ENCODE results near the gene MBD5.
A peak's percentile ranks its signal among the peaks of the same experiment; 100 is the strongest.
"Not testable (repeated sequence)": the region's sequence is repeated elsewhere in the genome, so short reads cannot be mapped to it uniquely, and the experiment has no call there.

Gene MBD5

GRCh38 chr2:148543088-148543540 lies 522.2 kb downstream of the MBD5 start:
- not testable (repeated sequence) for H3K36me3 Mint-ChIP-seq; H3K9me3 Mint-ChIP-seq; DNase-seq (ENCODE audit: low spot score in 2 of 2); ATAC-seq; H3K4me3 Mint-ChIP-seq; H3K27ac Mint-ChIP-seq
- H3K4me1 Mint-ChIP-seq = peaks cover 36% of the 10 kb centered on the region

DNA sequence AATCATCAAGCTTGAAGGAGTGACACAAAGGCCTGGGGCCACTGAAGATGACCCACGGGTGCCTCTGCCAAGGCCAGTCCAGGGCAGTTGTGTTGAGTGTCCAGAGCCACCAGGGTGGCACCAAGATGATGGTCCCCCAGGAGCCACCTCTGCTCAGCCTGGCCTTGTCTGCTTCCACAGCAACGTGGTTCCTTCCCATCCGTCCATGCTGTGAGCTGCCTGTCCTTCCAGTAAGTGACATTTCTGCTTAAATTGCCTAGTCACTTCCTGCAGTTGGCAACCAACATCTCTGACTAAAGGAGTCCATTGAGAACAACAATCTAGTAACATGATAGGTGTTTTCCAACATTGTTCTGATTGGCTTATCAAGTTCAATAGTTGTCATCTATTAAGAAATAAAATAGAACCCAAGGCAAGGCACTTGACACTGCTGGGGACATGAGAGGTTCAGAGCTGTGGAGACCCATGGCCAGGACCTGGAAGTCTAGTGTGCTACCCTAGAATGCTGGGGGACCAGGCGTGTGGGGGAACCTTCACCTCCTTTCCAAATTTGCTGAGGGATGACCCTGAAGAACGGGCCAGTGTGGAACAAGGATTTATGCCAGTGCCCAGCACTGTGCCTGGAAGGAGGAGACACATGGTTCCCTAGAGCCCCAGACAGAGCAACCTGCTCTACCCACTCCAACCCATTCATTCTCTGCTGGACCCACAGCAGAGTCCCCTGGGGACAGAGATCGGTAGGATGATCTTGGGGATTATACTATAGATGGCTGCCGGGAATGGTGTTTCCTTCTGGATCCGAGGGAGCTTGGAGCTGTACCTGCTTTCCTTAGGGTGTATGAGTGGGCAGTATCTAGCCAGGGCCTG lies 524.7 kb downstream of the MBD5 start:
- ATAC-seq (peak; percentile 82), DNase-seq (ENCODE audit: low spot score in 2 of 2) (no peak)
- H3K36me3 Mint-ChIP-seq = no peaks in the 10 kb centered on the region
- H3K27ac Mint-ChIP-seq = peak overlapping the region; percentile 95
- H3K4me3 Mint-ChIP-seq = no peak overlapping the region
- H3K9me3 Mint-ChIP-seq = no peaks in the 10 kb centered on the region
- peaks cover 33% of the 10 kb centered on the region for H3K4me1 Mint-ChIP-seq

- no peaks in the 10 kb centered on the region for H3K9me3 Mint-ChIP-seq
- H3K4me1 Mint-ChIP-seq = peaks cover 26% of the 10 kb centered on the region
- H3K27ac Mint-ChIP-seq = peak overlapping the region; percentile 95
- H3K36me3 Mint-ChIP-seq = no peaks in the 10 kb centered on the region
- ATAC-seq (no peak), DNase-seq (ENCODE audit: low spot score in 2 of 2) (no peak)
- no peak overlapping the region for H3K4me3 Mint-ChIP-seq
Measured at GRCh38 chr2:148546270-148546669, 525.4 kb downstream of the MBD5 start.

- Mint-ChIP-seq H3K27ac (no peak overlapping the region), H3K4me3 (no peak overlapping the region), H3K4me1 (peaks cover 23% of the 10 kb centered on the region), H3K36me3 (no peaks in the 10 kb centered on the region), H3K9me3 (no peaks in the 10 kb centered on the region)
- DNase-seq (ENCODE audit: low spot score in 2 of 2) = no peak
- no peak for ATAC-seq
Measured at GRCh38 chr2:148548716-148549400, 528.0 kb downstream of the MBD5 start.

DNA sequence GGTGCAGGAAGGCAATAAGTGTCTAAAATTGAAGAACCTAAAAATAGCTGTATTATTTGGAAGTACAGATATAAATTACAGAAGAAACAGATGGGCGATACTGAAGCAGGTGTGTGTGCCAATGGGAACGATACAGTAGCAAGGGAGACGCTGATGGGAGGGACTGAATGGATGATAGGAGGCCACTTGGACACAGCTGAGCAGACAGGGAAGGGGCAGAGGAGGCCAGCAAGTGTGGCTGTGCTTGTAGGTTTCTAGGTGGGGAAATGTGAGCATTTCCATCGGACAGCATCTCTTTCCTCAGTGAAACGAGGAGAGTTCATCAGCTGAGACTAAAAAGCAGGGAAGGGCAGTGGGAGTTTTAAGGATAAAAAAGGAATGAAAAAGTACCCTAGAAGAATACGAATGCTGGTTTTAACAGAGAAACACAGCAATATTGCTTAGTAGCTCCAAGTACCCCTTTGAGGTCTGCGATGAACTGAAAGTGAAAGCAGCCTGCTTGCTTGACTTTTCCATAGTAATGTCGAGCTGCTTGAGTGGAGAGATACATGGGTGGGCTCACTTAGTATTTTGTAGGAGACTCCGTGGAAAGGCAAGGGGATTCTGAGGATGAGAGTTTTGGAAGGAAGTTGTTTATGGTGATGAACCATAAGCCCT lies 531.9 kb downstream of the MBD5 start:
- DNase-seq (ENCODE audit: low spot score in 2 of 2) (no peak), ATAC-seq (peak; percentile 68)
- H3K36me3 Mint-ChIP-seq = no peaks in the 10 kb centered on the region
- H3K4me1 Mint-ChIP-seq = no peaks in the 10 kb centered on the region
- no peak overlapping the region for H3K27ac Mint-ChIP-seq
- H3K4me3 Mint-ChIP-seq = no peak overlapping the region
- H3K9me3 Mint-ChIP-seq = no peaks in the 10 kb centered on the region

- ATAC-seq (peak; percentile 57), DNase-seq (ENCODE audit: low spot score in 2 of 2) (no peak)
- Mint-ChIP-seq H3K4me3 (no peak overlapping the region), H3K9me3 (peaks cover 3% of the 10 kb centered on the region), H3K4me1 (no peaks in the 10 kb centered on the region), H3K36me3 (no peaks in the 10 kb centered on the region), H3K27ac (no peak overlapping the region)
Measured at GRCh38 chr2:148553332-148553887, 532.5 kb downstream of the MBD5 start.

DNA sequence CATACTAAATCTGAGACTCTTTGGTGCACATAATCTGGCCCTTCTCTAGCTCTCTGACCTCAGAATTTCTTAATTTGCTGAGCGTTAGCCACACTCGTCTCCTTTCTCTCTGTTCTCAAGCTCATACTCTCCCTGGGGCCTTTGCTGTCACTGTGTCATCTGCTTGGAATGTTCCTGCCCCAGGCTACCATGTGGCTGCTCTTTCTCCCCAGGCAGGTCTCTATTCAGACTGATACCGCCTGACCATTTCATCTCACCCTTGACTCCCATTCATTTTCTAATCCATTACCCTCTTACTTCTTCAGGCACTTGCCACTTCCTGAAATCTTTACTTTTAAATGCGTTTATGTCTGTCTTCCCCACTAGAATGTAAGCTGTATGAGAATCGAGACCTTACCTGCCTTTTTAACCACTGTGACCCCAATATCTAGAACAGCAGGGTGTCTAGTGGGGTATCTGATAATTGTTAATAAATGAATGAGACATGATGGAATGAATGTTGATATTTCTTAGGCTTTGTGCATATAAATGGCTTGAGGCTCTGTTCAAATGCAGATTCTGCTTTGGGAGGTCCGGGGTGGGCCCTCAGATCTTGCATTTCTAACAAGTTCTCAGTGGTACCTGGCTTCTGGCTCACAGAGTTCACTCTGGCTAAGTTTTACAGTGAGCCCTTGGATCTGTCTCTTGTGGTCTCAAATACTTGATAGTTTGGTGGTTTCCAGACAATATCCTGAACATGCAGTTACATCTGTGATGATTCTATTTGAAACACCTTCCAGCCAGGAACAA lies 533.8 kb downstream of the MBD5 start:
- no peaks in the 10 kb centered on the region for H3K36me3 Mint-ChIP-seq
- H3K4me1 Mint-ChIP-seq = no peaks in the 10 kb centered on the region
- no peak overlapping the region for H3K4me3 Mint-ChIP-seq
- no peak for DNase-seq (ENCODE audit: low spot score in 2 of 2)
- H3K27ac Mint-ChIP-seq = no peak overlapping the region
- H3K9me3 Mint-ChIP-seq = peaks cover 3% of the 10 kb centered on the region
- ATAC-seq = peak; percentile 50

DNA sequence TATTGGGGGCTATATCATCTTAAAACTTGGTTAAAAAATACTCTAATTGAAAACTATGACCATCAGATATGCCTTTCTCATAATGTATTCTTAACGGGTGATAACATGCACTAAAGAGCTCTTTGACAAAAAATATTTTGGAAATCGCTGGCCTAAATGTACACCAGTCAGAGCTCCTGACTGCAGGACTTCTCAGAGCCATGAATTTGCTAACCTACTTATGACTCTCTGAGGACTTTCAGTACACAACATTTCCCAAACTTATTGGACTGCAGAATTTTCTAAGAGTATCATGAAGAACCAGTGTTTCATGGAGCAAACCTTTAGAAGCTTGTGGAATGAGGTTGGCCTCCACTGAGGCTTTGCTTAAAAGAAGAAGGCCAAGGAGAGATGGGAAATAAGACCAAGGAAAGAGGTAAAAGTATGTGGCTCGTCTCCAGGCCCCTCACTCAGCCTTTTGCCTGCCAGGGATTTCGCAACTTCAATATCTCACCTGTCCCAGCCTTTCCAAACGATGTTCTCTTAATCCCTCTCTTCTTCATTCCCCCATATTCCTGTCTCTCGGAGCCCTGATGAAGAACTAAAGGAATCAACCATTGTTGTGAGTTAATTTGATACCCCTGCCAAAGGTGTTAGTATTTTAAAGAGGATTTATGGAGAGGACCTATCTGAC lies 534.9 kb downstream of the MBD5 start:
- no peak for DNase-seq (ENCODE audit: low spot score in 2 of 2)
- Mint-ChIP-seq H3K4me3 (no peak overlapping the region), H3K36me3 (no peaks in the 10 kb centered on the region)

GRCh38 chr2:148557844-148558436 lies 537.0 kb downstream of the MBD5 start:
- peak; percentile 46 for ATAC-seq

More for the DNA sequence above, 534.9 kb downstream of the MBD5 start:
- ATAC-seq = no peak
- no peak overlapping the region for H3K27ac Mint-ChIP-seq
- no peaks in the 10 kb centered on the region for H3K4me1 Mint-ChIP-seq
- peaks cover 3% of the 10 kb centered on the region for H3K9me3 Mint-ChIP-seq

DNA sequence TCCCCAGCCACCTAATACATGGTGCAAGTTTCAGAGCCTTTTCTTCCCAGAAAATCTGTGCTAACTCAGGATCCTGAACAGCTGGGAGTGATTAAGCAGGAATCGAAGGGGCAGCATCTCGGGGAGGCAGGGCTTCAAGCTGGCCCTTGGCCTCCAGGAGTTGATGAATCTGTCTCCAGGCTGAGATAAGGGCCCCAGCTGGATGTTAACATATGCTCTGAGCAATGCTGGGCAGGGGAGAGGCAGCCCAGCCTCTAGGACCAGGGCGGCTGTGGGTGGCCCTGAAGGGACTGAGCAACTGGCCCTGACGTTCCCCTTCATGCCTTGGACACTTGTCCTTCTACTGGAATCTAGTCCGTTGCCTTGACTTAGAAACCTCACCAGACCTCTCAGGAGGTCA lies 539.6 kb downstream of the MBD5 start:
- no peak for DNase-seq (ENCODE audit: low spot score in 2 of 2)
- Mint-ChIP-seq H3K27ac (no peak overlapping the region), H3K4me3 (no peak overlapping the region), H3K4me1 (no peaks in the 10 kb centered on the region), H3K9me3 (peaks cover 3% of the 10 kb centered on the region), H3K36me3 (no peaks in the 10 kb centered on the region)
- no peak for ATAC-seq

More at GRCh38 chr2:148557844-148558436, 537.0 kb downstream of the MBD5 start:
- no peak for DNase-seq (ENCODE audit: low spot score in 2 of 2)
- H3K9me3 Mint-ChIP-seq = peaks cover 3% of the 10 kb centered on the region
- H3K4me1 Mint-ChIP-seq = no peaks in the 10 kb centered on the region
- no peaks in the 10 kb centered on the region for H3K36me3 Mint-ChIP-seq
- no peak overlapping the region for H3K4me3 Mint-ChIP-seq
- no peak overlapping the region for H3K27ac Mint-ChIP-seq

DNA sequence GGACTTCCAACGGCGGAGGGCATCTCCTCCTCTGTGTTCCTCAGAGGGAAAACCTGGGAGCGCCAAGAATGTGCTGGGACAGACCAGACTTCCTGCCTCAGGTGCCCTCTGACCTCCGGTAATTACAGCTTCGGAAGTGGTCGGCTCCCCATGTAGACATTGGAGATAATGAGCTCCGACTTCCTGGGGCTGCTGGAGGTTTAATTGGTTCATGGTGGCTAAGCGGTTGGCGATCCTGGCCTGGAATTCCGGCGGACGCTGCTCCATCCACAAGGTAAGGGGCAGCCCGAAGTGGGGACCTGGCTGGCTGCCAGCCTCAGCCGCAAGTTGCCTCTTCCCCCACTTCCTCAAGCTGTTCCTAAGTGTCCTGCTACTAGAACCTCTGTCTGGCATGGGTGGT lies 540.5 kb downstream of the MBD5 start:
- H3K36me3 Mint-ChIP-seq = no peaks in the 10 kb centered on the region
- ATAC-seq (no peak), DNase-seq (ENCODE audit: low spot score in 2 of 2) (no peak)
- no peak overlapping the region for H3K27ac Mint-ChIP-seq
- H3K9me3 Mint-ChIP-seq = peaks cover 3% of the 10 kb centered on the region
- no peaks in the 10 kb centered on the region for H3K4me1 Mint-ChIP-seq
- no peak overlapping the region for H3K4me3 Mint-ChIP-seq

DNA sequence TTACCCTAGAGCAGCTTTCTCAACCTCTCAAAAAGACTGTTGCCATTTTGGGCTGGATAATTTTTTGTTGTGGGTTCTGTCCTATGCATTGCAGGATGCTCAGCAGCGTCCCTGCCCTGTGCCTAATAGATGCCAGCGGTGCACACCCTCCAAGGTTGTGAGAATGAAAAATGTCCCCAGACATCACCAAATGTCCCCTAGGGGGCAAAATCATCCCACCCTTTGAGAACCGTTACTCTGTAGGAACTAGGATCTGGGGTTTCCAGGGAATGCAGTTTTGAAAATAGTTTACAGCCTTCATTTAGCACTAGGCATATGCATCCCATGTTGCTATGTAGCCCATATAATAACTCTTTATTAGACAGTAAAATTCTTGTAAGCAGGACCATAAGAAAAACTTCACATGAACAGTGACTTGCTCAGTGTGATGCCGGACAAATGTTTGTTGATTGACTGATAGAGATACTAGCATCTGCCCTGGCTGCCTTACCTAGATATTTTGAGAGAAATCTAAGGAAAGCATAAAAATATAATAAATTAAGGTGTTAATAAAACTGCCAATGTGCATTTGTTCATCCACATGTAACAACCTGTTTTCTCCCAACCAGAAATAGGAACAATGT lies 544.5 kb downstream of the MBD5 start:
- Mint-ChIP-seq H3K36me3 (no peaks in the 10 kb centered on the region), H3K27ac (no peak overlapping the region), H3K4me1 (peaks cover 27% of the 10 kb centered on the region), H3K9me3 (no peaks in the 10 kb centered on the region), H3K4me3 (no peak overlapping the region)
- no peak for DNase-seq (ENCODE audit: low spot score in 2 of 2)
- no peak for ATAC-seq

Measured in stimulated activated effector memory CD8-positive, alpha-beta T cell treated with anti-CD3 and anti-CD28 coated beads, Interleukin-12 subunit alpha, Interleukin-12 subunit beta, amount 100 ng/mL, for 72 hours (primary cell).